NCI-H1694 (cell line): ENCODE measurements around the gene GNB1.
"Not testable (repeated sequence)": the region's sequence is repeated elsewhere in the genome, so short reads cannot be mapped to it uniquely, and the experiment has no call there.

Experiments
- DNase-seq: peaks from one replicate; lab custom pipeline; 2025; lab: John Stamatoyannopoulos, UW

GNB1 gene

DNA sequence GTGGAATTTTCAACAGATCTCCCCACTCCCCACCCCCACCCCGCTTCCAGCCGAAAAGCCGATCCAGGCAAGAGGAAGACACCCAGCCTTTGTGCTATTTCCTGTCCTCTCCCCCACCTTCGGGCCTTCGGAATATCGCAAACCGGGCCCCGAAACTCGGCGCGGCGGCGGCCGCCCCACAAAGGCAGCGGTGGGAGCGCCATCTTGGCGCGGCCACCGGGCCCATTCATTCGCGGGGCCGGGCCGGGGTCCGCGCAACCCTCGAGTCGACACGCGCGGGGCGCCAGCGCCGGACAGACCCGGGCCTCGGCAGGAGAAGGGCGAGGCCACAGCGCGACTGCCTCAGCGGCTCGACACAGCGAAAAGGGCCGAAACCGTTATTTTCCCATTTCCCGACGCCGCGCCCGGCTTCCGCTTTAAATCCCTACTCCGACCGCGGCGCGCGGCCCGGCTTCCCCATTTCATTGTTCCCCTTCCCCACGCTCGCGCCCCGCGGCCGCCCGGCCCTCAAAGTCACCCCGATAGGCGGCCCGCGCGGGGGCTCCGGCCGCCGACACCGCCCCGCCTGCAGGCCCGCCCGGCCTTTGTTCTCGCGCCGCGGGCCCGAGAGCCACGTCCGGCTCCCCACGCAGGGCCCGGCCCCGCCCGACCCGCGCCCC is 911 bp downstream of the GNB1 start:
- DNase-seq: no peak

DNA sequence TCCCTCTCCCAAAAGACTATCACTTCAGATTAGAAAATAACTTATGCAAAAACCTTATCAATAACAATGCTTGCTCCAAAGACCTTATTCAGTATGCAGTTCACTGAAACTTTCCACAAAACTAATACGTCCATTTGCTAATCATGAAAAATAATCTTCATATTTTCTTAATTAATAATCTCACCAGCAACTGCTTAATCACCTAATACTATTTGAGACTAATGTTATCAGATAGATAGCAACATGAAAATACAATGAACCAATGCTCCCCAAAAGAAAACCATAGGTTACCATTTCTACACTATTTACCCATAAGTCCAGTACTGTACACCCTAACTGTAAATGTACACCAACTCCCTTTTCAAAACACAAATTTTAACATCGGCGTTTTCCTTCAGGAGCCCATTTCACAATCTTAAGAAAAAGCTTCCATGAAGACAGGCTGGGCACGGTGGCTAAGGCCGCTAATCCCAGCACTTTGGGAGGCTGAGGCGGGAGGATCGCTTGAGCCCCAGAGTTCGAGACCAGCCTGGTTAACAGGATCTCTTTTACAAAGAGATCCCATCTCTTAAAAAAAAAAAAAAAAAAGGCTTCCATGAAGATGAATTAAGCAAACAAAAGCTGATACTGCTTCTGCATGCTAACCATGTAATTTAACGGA is 1.7 kb downstream of the GNB1 start:
- no peak for DNase-seq

DNA sequence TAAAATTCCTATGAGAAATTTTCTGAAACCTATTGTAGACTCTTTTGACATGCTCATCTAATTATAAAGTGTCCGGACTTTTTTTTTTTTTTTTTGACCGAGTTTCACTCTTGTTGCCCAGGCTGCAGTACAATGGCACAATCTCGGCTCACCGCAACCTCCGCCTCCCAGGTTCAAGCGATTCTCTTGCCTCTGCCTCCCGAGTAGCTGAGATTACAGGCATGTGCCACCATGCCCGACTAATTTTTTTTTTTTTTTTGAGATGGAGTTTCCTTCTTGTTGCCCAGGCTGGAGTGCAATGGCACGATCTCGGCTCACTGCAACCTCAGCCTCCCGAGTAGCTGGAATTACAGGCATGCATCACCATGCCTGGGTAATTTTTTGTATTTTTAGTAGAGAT is 7.0 kb downstream of the GNB1 start:
- not testable (repeated sequence) for DNase-seq

DNA sequence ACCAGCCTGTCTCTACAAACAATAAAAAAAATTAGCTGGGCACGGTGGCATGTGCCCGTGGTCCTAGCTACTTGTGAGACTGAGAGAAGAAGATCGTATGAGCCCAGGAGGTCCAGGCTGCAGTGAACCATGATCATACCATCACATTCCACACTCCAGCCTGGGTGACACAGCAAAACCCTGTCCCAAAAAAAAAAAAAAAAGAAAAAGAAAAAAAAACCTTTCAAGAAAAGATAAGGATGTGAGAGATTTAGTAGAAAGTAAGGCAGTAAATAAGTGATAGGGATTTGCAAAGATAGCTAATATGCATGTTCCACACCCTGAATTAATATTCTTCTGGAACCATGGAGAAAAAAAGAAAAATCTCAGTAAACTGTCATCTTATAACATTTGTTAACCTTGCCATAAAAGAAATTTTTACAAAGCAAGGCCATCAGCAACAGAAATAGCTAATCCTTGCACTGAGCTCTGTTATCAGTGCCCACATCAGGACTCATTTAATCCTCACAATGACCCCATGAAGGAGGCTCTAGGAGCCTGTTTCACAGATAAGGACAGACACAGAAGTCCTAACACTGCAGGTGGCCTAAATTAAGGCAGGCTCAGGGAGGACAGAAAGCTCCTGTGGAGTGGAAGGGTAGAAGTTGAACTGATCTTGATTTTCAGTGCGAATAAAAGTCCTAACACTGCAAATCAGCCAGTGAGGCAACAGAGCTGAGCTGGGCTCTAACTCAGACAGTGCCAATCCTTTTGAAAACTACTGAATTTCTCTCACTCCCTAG is 7.6 kb downstream of the GNB1 start:
- no peak for DNase-seq

DNA sequence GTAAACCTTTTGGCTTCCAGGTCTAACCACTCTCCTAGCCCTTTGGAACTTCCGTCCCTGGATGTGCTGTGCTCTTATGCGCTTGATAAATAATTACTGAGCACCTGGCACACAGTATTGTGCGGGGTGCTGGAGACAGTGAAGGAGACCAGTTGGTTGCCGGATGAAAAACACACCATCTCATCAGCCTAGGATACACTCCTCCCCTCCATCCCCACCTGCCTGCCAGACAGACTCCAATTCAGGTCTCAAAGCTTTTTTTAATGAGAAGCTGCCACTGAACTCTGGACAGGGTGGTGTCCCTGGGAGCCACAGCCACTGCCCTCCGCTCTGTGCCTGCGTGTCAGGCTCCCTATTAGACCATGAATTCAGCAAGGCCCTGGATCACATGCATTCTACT is 9.2 kb downstream of the GNB1 start:
- no peak for DNase-seq

DNA sequence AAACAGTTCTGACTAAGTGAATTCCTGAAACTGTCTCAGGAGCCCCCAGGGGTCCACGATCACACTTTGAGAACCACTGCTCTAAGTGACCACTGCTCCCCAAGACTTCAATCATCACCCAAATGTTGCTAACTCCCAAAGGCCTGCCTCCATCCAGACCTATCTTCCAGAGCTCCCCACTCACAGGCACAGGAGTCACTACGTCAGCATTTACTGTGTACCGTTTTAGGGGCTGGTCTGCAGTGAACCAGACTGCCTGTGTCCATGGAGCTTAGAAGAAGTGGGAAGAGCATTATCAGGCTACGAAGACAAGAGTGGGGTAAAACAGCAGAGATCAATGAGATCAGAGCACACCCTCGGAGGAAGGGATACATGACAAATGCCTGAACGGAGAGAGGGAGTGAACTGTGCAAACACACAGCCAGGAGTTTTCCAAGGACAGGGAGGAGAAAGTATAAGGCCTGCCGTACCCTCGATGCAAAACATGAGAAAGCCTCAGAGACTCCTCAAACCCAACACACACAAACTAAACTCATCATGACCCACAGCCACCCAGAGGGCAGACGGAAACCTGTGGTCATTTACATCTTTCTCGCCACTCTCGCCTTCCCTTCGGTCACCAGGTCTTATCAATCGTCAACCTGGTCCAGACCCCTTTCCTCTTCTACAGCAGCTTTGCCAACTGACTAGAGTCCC is 10.1 kb downstream of the GNB1 start:
- DNase-seq: no peak

DNA sequence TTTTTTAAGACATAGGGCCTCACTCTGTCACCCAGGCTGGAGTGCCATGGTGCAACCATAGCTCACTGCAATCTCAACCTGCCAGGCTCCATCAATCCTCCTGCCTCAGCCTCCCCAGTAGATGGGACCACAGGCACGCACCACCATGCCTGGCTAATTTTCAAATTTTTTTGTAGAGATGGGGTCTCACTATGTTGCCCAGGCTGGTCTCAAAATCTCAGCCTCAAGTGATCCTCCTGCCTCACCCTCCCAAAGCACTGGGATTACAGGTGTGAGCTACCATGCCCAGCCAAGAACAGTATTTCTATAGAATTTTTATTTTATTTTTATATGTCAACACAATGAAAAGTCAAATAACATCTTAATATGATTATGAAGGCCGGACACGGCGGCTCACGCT is 10.9 kb downstream of the GNB1 start:
- no peak for DNase-seq

DNA sequence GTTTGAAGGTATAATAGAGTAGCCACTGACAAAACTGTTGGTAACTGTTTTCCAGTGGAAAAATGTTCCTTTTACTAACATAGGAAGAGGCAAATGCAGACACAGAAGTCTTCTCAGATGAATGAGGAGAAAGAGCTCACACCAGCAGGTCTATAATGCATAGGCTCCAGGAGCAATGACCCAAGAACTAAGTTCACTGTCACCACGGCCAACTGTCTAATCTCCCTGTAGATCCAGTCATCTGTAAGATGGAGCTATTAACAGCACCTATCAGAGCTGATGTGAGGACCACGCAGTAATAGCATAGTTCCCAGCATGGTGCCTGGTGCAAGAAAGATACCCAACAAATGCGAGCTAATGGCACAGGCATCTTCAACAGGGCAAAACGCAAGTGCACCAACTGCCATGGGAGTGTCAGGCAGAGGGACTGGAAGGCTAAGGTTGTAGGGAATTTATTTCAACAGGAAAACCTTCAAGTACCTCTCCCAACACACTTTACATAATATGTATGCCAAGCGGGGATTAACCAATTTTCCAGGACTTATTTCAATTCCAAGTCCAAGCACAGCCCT is 12.9 kb downstream of the GNB1 start:
- no peak for DNase-seq

DNA sequence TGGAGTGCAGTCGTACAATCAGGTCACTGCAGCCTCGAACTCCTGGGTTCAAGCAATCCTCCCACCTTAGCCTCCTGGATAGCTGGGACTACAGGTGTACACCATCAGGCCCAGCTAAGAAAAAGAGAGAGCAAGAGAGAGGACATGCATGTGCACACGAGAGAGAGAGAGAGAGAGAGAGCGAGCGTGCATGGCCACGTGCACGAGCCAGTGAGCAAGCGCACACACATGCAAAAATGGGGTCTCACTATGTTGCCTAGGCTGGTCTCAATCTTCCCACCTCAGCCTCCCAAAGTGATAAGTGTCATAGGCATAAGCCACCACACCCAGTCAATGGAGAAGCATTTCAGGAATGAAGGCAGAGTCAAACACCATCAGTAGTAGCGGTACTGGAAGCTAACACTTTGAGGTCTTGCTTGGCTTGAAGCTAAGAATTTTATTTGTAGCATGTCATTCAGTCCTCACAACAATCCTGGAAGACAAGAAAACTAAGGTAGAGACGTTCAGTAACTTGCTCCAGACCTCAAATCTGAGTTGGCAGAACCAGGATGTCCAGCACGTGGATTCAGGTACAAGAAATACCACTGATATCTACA is 14.5 kb downstream of the GNB1 start:
- no peak for DNase-seq

DNA sequence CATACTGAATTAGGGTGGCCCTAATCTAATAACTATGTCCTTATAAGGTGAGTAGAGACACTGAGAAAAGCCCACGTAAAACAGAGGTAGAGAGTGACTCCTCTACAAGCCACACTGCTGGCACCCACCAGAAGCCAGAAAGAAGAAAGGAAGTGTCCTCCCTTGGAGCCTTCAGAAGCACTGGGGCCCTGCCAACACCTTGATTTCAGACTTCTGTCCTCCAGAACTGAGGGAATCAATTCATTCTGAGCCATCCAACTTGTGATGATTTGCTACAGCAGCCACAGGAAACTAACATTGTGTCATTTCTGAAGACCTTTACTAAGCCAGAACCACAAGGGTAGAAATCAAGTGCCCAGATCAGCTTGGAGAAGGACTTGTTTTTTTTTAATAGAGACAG is 15.0 kb downstream of the GNB1 start:
- no peak for DNase-seq

DNA sequence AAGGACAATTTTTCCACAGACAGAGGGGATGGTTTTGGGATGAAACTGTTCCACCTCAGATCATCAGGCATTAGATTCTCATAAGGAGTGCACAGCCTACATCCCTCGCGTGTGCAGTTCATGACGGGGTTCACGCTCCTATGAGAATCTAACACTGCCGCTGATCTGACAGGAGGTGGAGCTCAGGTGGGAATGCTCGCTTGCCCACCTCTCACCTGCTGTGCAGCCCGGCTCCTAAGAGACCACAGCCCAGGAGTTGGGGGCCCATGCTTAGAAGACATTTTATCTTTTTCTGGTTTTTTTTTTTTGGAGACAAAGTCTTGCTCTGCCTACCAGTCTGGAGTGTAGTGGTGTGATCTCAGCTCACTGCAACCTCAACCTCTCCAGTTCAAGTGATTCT is 16.0 kb downstream of the GNB1 start:
- no peak for DNase-seq

DNA sequence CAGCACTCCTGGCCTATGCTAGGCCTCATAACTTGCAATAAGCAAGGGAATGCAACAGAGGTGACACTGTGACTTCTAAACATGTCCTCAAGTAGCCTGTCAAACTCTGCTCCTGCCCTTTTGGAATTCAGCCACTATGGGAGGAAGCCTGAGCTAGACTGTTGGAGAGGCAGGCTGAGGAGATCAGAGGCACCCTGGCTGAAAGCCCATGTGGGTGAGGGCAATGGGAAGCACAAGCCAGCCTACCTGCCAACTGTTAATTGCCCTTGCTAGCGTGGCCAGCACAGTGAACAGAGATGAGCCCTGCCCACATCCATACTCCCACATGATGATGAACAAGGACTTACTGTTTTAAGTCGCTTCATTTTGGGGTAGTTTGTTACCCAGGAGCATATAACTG is 17.7 kb downstream of the GNB1 start:
- no peak for DNase-seq

DNA sequence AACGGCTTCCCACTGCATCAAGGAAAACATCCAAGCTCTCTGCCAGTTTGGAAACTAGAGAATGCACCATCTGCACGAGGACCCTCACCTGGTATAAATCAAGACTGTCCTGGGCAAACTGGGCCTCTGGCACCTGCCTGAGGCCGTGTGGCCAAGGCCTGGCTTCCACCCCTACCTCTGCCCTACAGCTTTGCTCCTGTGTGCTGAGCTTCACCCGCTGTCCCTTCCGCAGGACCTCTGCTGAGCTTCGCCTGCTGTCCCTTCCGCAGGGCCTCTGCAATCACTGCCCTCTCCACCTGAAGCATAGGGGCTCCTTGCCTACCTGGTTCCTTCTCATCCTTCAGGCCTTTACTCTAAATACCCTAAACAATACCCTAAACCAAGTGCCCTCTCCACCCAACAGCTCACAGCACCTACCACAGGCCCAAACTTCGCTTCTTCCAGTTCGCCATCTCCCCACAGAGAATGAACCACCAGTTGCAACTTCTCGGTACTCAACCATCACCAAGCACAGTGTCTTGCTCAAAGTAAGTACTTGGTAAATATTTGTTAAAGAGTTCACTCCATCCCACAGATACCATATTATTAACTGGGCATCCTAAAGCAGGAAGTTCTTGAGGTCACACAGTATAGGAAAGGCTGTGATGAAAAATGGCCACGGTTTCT is 18.4 kb downstream of the GNB1 start:
- DNase-seq: no peak

DNA sequence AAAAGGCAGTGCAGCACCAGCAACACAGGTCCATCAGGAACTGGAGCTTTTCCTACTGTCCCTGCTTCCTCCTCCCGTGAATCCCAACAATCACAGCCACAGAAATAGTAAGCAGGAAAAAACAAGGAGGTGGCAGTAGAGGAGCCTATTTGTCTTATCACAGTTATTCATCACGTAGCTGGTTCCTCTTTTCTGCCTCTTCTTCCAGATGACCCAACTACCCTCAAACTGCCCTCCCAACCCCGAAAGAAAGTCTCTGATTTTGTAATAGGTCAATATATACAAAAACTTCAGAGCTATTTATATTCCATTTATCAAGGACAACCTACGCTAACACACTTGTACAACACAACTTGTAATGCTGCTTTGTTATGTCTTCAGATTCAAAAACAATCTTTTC is 21.4 kb downstream of the GNB1 start:
- DNase-seq: no peak

DNA sequence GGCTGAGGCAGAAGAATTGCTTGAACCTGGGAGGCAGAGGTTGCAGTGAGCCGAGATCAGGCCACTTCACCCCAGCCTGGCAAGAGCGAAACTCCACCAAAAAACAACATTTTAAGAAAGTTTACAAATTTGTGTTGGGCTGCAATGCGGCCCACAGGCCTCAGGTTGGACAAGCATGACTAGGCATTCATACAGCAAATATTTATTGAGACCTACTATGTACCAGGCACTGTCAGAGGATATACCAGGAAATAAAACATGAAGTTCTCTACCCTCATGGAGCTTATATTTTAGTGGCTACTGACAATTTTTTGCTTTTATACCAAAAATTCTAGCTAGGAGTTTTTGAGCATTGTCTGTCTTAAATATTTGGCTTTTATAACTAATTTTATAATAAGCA is 23.7 kb downstream of the GNB1 start:
- DNase-seq: no peak

DNA sequence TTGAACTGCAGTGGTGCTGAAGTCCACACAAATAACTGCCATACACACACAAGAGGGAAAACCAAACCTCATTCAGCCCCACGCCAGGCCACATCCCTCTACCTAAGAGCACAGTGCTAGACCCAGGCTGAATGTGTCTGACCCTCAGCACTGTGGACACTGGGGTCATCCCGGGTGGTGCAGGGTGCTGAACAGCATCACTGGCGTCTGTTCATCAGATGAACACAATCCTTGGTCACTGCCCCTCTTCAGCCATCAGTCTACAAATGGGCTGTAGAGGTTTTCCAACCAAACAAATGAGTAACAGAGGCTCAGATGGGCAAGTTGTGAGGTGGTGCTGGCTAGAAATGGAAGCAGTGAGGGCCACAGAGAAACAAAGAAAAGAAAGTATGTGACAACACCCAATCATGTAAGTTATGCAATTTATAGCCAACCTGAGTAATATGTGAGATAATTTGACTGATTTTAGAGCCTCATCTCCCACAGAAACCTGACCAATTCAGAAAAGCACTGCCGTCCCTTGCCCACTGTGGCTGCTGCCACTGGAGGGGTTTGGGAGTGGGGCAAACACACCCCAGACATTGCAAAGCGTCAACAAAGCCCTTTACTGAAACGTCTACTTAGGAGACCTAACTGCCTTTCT is 27.9 kb downstream of the GNB1 start:
- DNase-seq: no peak

DNA sequence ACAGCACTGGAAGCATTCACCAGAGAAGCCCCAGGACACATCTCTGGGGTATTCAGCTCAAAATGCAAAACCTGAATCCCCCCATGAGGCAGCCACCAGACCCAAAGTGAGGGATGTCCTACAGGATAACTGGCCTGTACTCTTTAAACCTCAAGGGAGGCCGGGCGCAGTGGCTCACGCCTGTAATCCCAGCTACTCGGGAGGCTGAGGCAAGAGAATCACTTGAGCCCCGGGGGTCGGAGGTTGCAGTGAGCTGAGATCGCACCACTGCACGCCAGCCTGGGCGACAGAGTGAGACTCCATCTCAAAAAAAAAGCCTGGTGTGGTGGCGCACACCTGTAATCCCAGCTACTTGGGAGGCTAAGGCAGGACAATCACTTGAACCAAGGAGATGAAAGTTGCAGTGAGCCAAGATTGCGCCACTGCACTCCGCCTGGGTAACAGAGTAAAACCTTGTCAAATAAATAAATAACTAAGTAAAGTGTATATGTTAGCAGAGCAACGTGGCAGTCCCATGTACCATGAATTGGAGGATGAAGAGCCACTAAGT is 29.1 kb downstream of the GNB1 start:
- not testable (repeated sequence) for DNase-seq

DNA sequence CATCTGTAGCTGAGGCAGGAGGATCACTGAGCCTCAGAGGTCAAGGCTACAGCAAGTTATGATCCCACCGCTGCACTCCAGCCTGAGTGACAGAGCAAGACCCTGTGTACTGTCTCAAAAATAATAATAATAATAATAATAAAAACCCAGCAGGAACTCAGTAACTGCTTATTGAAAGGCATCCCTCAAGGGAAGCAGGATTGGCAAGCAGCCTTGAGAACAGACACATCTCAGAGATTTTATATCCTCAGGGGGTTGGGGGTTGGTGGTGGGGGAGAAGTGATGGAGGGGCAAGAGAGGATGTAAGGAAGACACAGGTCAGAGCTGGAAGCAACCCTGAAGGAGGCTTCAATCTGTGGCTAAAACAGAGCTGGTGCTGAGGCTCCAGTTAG is 29.6 kb downstream of the GNB1 start:
- no peak for DNase-seq

DNA sequence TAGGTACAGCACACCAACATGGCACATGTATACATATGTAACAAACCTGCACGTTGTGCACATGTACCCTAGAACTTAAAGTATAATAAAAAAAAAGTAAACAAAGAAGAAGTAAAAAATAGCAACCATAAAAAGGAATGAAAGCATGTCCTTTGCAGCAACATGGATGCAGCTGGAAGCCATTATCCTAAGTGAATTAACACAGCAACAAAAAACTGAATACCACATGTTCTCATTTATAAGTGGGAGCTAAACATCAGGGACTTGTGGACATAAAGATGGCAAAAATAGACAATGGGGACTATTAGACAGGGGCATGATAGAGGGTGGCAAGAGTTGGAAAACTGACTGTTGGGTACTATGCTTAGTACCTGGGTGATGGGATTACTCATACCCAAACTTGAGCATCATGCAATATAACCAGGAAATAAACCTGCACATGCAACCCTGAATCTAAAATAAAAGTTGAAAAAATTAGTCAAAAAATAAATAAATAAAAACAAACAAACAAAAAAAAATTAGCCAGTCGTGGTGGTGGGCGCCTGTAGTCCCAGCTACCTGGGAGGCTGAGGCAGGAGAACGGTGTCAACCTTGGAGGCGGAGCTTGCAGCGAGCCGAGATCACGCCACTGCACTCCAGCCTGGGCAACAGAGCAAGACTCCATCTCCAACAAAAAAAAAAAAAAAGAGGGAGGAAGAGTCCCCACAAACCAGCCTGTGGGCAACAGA is 30.8 kb downstream of the GNB1 start:
- not testable (repeated sequence) for DNase-seq
